ENCODE measurements around the gene RPL10.

The RPL10 gene
- 1,467 to 1,763 reads per million in 2 experiments for total RNA-seq

DNA sequence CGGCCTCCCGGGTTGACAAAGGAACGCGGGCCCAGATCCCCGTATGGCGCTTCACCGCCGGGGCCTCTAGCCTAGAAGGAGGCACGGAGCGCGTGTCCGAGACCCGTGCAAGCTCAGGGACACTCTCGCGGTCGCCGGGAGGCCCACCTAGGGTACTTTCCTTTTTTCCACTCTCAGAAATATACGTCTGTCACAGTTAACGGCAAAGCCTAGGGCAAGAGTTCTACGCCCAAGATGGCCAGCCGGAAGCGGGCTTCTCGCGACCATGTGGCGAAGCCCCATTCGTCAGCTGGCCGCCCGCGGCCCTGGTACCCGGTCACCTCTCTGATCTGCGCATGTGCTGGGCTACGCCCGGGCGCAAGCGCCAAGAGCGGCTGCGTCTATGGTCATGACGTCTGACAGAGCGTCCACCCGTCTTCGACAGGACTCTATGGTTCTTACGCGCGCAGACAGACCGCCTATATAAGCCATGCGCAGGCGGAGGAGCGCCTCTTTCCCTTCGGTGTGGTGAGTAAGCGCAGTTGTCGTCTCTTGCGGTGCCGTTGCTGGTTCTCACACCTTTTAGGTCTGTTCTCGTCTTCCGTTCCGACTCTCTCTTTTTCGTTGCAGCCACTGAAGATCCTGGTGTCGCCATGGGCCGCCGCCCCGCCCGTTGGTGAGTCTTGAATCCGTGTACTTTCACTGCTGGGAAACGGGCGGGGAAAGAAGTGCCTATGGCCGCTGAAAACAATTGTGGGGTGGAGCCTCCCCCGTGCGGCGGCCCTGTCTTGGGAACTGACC, at the start of gene RPL10:
TSS of gene RPL10 (plus strand) at position 490 of the 780 bp plus-strand sequence. CDS start at position 633, 143 bp downstream.
- DNase-seq (ENCODE audit: low read depth), result peak; percentile 77

DNA sequence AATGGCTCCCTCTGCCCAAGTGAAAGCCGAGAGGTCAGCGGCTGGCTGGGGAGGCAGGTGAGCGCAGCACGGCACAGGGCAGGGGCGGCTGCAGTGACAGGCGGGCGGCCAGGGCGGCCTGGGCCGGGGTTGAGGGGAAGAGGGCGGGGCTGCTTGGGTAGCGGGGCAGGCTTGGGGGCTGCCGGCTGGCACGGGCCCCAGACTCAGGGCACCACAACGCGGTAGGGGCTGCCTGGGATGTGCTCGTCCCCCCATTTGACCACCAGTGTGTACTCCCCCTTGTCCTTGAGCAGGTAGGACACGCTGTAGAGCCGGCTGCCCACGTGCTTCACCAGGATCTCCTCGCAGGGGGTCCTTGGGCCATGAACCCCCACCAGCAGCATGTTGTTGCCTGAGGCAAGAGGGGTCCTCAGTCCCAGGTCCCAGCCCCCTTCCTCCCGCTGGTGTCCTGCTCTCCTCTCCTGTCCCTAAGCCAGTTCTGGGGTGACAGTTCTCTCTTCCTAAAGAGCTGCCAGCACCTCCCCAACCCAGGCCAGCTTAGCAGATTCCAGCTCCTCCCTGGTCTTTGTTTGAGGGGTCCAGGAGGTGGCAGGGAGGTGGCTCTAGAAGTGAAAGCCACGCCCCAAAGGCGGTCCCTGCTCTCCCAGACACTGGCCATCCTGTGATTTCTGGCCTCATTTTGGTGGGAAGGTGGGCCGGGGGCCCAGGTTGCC, 49.4 kb upstream of the RPL10 start:
- DNase-seq (ENCODE audit: low read depth), result no peak

GRCh38 chrX:154349359-154349935, 48.7 kb upstream of the RPL10 start:
- DNase-seq (ENCODE audit: low read depth), result no peak

- DNase-seq (ENCODE audit: low read depth), result no peak
Observed at GRCh38 chrX:154349979-154350378, 48.2 kb upstream of the RPL10 start.

DNA sequence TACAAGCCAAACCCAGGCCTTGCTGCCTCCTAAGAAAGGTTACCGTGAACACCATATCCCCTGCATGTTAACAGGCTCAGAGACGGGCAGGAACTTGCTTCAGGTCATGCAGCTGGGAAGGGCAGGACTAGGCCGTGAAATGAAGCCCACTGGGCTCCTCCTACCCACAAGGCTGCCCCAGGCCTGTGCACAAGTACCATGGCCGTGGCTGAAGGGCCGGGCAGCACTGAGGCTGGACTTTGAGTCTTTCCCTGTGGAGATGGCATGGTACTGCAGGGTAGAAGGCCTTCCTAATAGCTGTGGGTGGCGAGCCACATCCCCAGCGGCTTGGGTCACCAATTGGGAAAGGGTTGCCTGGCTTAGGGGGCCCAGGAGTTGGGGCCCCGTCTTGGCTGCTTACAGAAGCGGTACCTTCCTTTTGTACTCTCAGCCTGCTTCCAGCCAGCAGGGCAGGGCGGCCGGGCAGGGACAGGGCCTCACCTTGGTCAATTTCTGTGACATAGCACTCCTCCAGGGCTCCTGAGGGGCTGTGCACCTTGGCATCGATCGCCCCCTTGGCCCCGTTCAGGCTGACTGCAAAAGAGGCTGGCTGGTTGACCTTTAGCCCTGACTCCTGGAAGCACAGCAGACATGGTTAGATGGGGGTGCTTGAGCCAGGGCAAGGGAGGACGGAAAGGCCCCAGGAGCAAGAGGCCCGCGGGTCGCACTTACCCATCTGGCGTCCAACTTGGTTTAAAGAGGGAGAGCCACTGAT, 47.6 kb upstream of the RPL10 start:
- DNase-seq (ENCODE audit: low read depth), result no peak

- no peak for DNase-seq (ENCODE audit: low read depth)
Observed at GRCh38 chrX:154351183-154352011, 46.8 kb upstream of the RPL10 start.

DNA sequence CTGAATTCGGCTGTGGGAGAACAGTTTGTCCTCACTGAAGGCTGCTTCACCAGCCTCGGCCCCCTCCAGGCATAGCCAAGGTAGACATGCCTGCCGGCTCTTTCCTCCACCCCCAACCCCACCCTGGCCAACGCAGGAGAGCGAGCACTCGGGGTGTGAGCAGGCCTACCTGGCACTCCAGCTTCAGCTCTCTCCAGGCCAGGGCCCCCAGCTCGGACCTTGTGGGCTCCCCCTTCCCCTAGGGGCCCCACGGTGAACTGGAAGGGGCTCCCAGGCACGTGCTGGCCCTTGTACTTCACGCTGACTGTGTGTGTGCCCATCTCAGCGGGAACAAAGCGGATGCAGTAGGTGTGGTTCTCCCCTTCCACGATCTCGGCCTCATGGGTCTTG, 46.2 kb upstream of the RPL10 start:
- DNase-seq (ENCODE audit: low read depth), result no peak

DNA sequence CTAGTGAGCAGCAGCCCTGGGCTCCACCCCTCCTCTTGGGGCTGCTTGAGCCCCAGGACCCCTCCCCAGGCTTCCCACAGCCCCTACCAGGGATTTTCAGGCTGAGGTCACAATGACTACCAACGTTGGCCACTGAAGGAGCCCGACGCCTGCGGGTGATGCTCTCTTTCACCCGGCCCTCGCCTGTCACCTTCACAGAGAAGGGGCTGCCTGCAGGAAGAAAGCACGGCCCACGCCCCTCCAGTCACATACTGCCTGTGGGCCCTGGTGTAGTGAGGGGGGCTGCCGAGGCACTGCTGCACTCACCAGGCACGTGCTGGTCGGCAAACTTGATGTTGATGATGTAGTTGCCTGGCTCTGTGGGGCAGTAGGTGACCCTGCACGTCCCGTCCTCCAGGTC, 45.7 kb upstream of the RPL10 start:
- no peak for DNase-seq (ENCODE audit: low read depth)

DNA sequence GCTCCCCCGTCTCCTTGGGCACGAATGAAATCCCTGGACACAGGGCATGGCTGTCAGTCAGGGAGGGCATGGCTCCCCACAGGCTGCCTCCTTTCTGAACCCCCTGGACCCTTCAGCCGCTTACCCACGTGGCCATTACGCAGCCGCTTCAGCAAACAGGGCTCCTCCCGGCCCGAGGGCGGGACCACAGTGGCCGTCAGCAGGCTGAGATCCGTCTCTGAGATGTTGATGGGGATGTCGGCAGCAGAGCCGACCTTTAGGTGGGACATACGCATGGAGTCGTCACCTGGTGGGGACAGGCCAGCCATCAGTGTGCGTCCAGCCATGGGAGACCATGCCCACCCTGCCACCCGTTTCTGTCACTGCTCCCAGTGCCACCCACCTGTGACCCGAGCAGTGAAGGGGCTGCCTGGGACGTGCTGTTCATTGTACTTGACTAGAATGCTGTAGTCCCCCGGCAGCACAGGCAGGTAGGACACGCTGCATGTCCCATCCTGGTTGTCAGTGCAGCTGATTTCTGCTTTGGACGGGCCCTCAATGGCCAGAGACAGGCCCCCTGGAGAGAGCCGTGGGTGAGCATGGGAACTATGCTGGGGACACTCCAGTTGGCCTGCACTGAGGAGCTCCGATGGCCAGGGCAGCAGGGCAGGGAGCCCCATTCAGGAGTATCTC, 44.9 kb upstream of the RPL10 start:
- no peak for DNase-seq (ENCODE audit: low read depth)

- no peak for DNase-seq (ENCODE audit: low read depth)
Observed at GRCh38 chrX:154354013-154354412, 44.2 kb upstream of the RPL10 start.

GRCh38 chrX:154354516-154354915, 43.7 kb upstream of the RPL10 start:
- no peak for DNase-seq (ENCODE audit: low read depth)

DNA sequence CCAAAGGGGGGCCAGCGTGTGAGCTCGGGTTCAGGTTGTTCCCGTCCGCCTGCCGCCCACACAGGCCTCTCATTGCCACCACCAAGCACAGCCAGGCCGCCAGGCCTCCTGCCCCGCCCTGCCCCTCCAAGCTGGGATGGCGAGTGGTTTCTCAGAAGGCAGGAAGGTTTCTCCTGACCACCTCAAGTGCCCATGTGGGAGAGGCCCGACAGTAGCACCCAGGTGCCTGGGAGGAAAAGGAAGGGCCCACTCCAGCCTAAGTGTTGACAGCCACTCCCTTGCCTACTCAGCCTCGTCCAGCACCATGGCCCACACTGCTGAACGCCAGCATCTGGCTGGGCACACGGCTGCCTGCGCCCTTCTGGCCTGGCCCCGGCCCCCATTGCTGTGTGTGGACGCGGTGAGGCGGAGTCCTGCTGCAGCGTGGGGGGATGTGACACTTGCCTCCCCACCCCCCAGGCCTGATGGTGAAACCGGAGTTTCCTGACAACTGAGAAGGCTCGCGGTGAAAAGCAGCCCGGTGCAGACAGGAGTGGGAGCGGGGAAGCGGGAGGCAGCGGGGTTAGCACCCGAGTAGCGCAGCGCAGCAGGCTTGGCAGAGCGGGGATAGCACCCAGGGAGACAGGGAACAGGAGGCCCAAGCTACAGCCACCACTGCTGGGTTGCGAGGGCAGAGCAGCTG, 42.9 kb upstream of the RPL10 start:
- no peak for DNase-seq (ENCODE audit: low read depth)

DNA sequence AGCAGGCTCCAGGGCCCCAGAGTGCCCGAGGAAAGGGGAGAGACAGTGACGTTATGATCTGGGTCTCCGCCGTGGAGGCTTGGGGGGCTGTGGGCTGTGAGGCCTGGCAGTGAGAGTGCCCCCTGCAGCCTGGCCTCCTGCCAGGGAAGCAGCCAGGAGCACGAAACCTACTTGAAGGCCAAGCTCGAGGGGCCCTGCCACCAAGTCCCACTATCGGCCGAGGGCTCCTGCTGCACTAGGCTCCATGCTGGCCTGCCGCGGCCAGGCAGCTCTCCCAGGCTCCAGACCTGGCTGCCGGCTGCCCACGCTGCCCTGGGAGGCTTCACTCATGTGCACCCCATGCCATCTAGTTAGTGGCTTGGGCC, 42.4 kb upstream of the RPL10 start:
- no peak for DNase-seq (ENCODE audit: low read depth)

GRCh38 chrX:154356596-154356995, 41.6 kb upstream of the RPL10 start:
- no peak for DNase-seq (ENCODE audit: low read depth)

DNA sequence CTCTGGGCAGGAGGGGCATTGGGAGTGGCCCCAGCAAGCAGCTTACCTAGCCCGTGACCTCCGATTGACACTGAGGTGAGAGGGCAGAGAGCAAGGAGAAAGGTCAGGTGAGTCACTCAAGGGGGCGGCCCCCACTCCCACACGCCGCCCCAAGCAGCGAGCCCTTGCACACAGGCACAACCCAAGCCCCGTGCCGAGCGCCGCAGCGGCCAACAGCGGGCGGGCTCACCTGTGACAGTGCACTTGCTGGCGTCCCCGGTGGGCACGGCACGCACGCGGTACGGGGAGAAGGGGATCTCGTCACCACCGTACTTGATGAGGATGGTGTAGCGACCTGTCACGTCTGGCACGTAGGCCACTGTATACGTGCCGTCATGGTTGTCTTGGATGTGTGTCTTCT, 41.0 kb upstream of the RPL10 start:
- DNase-seq (ENCODE audit: low read depth), result no peak

GRCh38 chrX:154358011-154358410, 40.2 kb upstream of the RPL10 start:
- DNase-seq (ENCODE audit: low read depth), result no peak

- DNase-seq (ENCODE audit: low read depth), result no peak
Observed at GRCh38 chrX:154358829-154359228, 39.3 kb upstream of the RPL10 start.

DNA sequence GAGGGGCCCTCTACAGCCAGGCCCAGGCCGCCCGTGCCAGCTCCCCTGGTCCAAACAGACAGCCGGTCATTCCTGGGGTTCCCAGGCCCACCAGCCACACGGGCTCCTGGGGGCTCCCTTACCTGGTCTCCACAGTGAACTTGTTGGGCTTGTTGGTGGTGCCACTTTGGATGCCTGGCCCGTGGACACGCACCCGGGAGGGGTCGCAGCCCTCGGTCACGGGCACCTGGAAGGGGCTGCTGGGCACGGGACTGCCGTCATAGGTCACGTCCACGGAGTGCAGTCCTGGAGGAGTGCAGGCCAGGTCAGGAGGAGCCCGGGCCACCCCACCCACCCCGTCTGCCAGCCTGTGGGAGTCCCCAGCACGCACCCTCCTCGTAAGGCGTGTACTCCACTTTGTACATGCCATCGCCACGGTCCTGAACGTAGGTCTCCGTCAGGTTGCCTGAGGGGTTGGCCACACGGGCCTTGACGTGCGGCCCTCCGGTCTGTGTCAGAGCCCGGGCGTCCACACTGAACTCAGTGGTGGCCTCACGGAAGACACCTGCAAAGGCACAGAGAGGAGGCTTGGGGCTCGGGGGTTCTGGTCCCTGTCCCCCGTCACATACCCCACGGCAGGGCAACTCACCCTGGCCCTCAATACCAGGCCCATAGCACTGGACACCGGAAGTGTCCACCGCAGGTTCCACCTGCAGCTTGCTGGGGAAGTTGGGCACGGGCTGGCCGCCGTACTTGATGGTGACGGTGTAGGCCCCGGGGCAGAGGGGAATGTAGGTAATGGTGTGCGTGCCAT, 38.6 kb upstream of the RPL10 start:
- no peak for DNase-seq (ENCODE audit: low read depth)

DNA sequence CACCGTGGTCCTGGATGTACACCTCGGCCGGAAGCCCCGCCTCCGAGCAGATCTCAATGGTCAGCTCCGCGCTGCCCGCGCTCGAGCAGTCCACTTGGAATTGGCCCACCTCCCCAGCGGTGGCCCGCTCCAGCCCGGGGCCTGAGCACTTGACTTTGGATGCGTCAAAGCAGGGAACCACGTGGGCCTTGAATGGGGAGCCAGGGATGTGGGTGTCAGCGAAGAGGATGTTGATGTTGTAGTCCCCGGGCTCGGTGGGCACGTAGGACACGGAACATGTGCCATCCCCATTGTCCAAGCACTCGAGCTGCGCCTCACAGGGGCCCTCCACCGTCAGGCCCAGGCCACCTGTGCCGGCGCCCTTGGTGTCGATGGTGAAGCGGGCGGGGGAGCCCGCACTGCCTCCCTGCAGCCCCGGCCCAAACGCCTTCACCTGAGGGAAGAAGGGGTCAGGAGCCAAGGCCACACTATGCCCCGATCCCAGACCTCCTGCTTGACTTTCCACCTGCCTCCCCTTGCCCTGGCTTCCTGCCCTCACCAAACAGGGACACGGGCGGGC, 37.9 kb upstream of the RPL10 start:
- DNase-seq (ENCODE audit: low read depth), result no peak

Measured in T follicular helper cell (primary cell).